Progenitor cell of endocrine pancreas (in vitro differentiated cells): Measurements from ENCODE around the gene CT55. TPM values are rescaled to one million over a fixed set of nuclear protein-coding genes. Genes with fewer than 3 reads are reported as not detected.
"Not testable (repeated sequence)": the region's sequence is repeated elsewhere in the genome, so short reads cannot be mapped to it uniquely, and the experiment has no call there.

Source experiments
- DNase-seq: peaks from one replicate; pipeline ENCODE4 v3.0.0; 2021; ENCODE audit warnings: low spot score; ENCODE audit not compliant: unreplicated experiment
- H3K27ac Mint-ChIP-seq: 2 replicates; pipeline ENCODE4 v1.8.0; 2021; ENCODE audit warnings: mild to moderate bottlenecking, moderate library complexity, mixed read lengths
- H3K27me3 Mint-ChIP-seq: 2 replicates; pipeline ENCODE4 v1.8.0; 2021; ENCODE audit warnings: mixed read lengths
- H3K36me3 Mint-ChIP-seq: 2 replicates; pipeline ENCODE4 v1.8.0; 2022; ENCODE audit warnings: mixed read lengths; ENCODE audit not compliant: insufficient read depth
- H3K4me1 Mint-ChIP-seq: 2 replicates; pipeline ENCODE4 v1.8.0; 2021; ENCODE audit warnings: low read depth, mixed read lengths
- H3K4me3 Mint-ChIP-seq: 2 replicates; pipeline ENCODE4 v1.8.0; 2021; ENCODE audit warnings: low read depth, mild to moderate bottlenecking, moderate library complexity, mixed read lengths
- H3K9me3 Mint-ChIP-seq: 2 replicates; pipeline ENCODE4 v1.8.0; 2021; ENCODE audit warnings: low read depth, mixed read lengths
- CTCF ChIP-seq: fragments of 200-600 bp; sonication (generic); IDR thresholded peaks from one replicate; pipeline ENCODE4 v1.5.0; 2021; ENCODE audit warnings: antibody characterized with exemption, mild to moderate bottlenecking; ENCODE audit not compliant: unreplicated experiment
- long read RNA-seq: library from polyadenylated mRNA; unstranded; transcript quantifications from one replicate; pipeline ENCODE4 v2.0.0, GENCODE V29; 2020
- total RNA-seq: library from RNA; stranded (reverse); gene quantifications from 2 replicates; pipeline ENCODE4 v1.2.1, GENCODE V29; 2021

Gene CT55, protein sequence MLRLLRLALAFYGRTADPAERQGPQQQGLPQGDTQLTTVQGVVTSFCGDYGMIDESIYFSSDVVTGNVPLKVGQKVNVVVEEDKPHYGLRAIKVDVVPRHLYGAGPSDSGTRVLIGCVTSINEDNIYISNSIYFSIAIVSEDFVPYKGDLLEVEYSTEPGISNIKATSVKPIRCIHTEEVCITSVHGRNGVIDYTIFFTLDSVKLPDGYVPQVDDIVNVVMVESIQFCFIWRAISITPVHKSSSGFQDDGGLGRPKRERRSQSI
- 0.40 TPM in 1 of 2 replicates, not detected in the other for total RNA-seq
- long read RNA-seq, result 0 reads

DNA sequence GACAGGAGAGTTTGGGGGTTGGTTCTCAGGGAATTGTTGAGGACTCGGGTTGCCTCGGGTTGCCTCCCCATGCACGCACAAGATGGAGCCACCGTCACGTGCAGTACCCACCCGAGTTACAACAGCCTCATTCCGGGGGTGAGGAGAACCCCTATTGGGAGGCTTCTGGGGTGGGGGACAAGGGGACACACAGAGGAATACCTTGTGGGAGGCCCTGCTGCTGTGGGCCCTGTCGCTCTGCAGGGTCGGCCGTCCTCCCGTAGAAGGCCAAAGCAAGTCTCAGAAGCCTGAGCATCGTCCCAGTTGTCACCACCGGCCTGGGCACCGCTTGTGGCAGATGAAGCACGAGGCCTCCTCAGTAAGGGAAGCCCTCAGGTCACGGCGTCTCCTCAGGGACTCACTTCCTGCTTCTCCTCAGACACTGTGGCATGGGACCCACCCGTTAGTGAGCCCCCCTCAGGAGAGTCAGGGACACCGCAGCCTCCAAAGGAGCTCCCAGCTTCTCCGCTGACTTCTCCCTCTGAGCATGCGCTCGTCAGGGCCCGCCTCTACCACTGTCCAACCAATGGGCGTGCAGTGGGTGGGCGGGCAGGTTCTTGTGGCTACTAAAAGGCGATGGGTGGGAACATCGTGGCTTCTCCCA lies at the start of gene CT55:
CT55 (minus strand) TSS at position 522 of the 643 bp plus-strand sequence; CDS start at position 295, 227 bp downstream.
- no peaks in the 10 kb centered on the region for H3K4me1 Mint-ChIP-seq
- no peak for DNase-seq

DNA sequence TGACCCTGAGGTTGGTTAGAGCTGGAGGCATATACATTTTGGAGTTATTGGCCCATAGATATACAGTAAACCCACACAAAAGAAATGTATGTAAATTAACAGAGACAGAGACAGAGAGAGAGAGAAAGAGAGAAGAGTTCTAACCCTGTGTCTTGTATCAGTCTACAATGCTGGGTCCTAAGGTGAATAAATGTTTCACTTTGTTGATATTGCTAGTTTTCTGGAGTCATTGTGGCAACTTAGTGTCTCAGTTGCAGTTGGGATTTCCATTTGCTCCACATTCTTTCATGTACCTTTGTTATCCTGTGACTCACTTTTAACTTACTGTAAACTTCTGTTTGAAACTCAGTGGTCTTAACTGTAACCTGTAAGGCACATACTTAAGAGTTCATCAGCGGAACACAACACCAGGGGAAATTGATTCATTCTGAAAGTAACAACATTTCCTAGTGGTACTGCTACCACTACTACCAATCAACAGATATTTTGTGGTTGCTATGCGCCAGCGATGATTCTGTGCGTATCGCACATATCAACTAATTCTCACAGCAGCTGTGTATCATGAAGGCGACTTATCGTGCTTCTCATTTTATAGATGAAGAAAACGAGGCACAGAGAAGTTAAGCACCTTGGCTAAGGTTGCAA lies 42.1 kb upstream of the CT55 start:
- Mint-ChIP-seq H3K27ac (no peak overlapping the region), H3K9me3 (peaks cover 36% of the 10 kb centered on the region), H3K36me3 (peaks cover 2% of the 10 kb centered on the region), H3K27me3 (peaks cover 3% of the 10 kb centered on the region), H3K4me1 (no peaks in the 10 kb centered on the region), H3K4me3 (no peak overlapping the region)
- TF ChIP-seq CTCF, result no peak
- DNase-seq, result no peak

More for the DNA sequence above, at the start of gene CT55:
- Mint-ChIP-seq H3K27ac (no peak within 1 kb of the TSS), H3K4me3 (no peak within 1 kb of the TSS), H3K36me3 (peaks cover 1% of the 10 kb centered on the region), H3K27me3 (no peaks in the 10 kb centered on the region), H3K9me3 (peaks cover 32% of the 10 kb centered on the region)
- no peak for TF ChIP-seq CTCF

DNA sequence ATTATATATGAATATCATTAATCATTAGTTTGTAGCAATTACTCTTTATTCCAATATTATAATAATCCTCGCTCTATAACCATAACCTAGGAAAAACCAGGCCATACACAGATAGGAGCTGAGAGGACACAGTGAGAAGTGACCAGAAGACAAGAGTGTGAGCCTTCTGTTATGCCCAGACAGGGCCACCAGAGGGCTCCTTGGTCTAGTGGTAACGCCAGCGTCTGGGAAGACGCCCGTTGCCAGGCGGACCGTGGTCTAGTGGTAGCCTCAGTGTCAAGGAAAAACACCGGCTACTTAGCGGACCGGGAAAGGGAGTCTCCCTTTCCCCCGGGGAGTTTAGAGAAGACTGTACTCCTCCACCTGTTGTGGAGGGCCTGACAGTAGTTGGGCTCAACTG lies 35.2 kb upstream of the CT55 start:
- H3K27ac Mint-ChIP-seq, H3K36me3 Mint-ChIP-seq, DNase-seq, H3K27me3 Mint-ChIP-seq, H3K4me1 Mint-ChIP-seq, H3K4me3 Mint-ChIP-seq: not testable (repeated sequence)
- TF ChIP-seq CTCF, result peak; percentile 43
- H3K9me3 Mint-ChIP-seq, result peaks cover 61% of the 10 kb centered on the region

DNA sequence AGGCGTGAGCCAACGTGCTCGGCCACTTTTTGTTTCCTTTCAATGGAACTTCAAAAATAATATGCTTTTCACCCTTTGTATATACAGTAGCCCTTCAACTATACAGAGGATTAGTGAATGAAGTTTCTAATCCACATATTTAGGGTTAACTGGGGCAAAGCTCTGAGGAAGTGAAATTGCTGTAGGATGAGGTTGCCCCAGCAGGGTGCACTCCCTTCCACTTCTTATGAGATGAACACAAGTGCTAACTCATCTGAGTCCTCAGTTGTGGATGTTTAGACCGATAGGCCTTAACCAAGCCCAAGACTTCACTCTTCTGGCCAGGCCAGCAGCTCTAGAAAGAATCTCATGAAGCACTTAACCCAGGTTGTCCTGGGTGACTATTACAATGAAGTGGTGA lies 29.1 kb upstream of the CT55 start:
- DNase-seq, result no peak
- no peak overlapping the region for H3K27ac Mint-ChIP-seq
- peaks cover 45% of the 10 kb centered on the region for H3K9me3 Mint-ChIP-seq
- TF ChIP-seq CTCF, result no peak
- no peaks in the 10 kb centered on the region for H3K4me1 Mint-ChIP-seq
- no peaks in the 10 kb centered on the region for H3K36me3 Mint-ChIP-seq
- H3K27me3 Mint-ChIP-seq, result no peaks in the 10 kb centered on the region
- H3K4me3 Mint-ChIP-seq, result no peak overlapping the region

DNA sequence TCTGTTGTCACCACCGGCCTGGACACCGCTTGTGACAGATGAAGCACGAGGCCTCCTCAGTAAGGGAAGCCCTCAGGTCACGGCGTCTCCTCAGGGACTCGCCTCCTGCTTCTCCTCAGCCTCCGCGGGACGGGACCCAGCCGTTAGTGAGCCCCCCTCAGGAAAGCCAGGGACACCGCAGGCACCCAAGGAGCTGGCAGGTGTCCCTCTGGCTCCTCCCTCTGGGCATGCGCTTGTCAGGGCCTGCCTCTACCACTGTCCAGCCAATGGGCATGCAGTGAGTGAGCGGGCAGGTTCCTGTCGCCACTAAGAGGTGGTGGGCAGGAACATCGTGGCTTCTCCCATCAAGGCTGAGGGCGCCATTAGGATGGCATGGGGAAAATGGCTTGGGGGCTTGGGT lies 23.5 kb upstream of the CT55 start:
- H3K36me3 Mint-ChIP-seq, result no peaks in the 10 kb centered on the region
- no peak overlapping the region for H3K27ac Mint-ChIP-seq
- H3K27me3 Mint-ChIP-seq, result no peaks in the 10 kb centered on the region
- TF ChIP-seq CTCF, result no peak
- no peak for DNase-seq
- peaks cover 36% of the 10 kb centered on the region for H3K9me3 Mint-ChIP-seq
- H3K4me1 Mint-ChIP-seq, result no peaks in the 10 kb centered on the region
- H3K4me3 Mint-ChIP-seq, result no peak overlapping the region
